GM23248 (cell line): Measurements from ENCODE around the gene ABHD16A.

Experiments used
- EZH2 ChIP-seq: fragments of 200-600 bp; sonication (generic); IDR thresholded peaks from 2 replicates; pipeline ENCODE4 v1.6.1; 2018; ENCODE audit warnings: antibody characterized with exemption, mild to moderate bottlenecking; ENCODE audit not compliant: insufficient read depth, poor library complexity, severe bottlenecking
- EZH2phosphoT487 ChIP-seq: fragments of 200-600 bp; sonication (generic); IDR thresholded peaks from 2 replicates; pipeline ENCODE4 v1.6.1; 2018; ENCODE audit warnings: antibody characterized with exemption, moderate library complexity, mild to moderate bottlenecking, low read depth; ENCODE audit not compliant: insufficient read depth

DNA sequence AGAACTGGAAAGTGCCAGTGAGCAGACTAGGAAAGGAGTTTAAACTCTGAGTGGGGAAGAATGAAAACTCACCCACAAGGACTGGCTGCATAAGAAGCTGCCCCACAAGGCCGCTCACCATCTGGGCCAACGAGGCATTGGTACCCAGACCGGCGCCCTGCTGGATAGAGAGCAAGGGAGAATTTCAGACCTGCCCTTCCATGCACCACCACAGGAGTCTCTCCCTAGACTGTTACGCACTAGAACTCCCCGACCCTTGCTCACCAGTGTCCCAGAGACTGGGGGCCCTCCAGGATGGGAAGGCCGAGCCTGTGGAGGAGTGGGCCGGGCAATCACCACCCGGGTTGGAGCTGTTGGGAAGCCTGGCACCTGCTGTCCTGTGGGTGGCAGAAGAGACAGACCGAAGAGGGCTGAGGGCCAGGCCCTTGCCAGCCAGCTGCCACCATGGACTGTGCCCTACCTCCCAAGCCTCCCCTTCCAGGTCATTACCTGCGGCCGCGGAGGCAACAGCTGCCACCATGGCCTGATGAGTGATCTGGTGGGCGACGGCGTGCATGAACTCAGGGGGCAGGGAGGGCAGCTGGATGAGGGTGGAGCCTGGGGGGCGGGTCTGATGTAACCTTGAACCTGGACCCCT lies 59.2 kb downstream of the ABHD16A start:
- TF ChIP-seq EZH2 (no peak), EZH2phosphoT487 (no peak)
